ENCODE measurements around the gene ARFGEF2. TPM values are rescaled to one million over a fixed set of nuclear protein-coding genes. Genes with fewer than 3 reads are reported as not detected.

The ARFGEF2 gene
- total RNA-seq, 4 donors from 2014 or later: 23.7 to 37.0 (median 28.1) TPM

GRCh38 chr20:49030954-49031619 lies 109.6 kb downstream of the ARFGEF2 start:
- H3K36me3 ChIP-seq: peaks cover 8 to 99% (median 47%) of the 10 kb centered on the region in 3 donors

DNA sequence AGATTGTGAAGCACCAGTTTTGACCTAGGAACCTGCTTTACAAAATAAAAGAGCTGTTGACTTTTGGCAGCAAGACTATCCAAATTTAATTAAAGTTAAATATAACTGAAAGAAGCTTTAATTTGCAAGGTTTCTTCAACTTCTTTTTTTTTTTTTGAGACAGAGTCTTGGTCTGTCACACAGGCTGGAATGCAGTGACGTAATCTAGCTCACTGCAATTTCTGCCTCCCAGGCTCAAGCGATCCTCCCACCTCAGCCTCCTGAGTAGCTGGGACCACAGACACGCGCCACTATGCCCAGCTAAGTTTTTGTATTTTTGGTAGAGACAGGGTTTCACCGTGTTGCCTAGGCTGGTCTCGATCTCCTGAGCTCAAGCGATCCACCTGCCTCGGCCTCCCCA lies 110.9 kb downstream of the ARFGEF2 start:
- no peak for DNase-seq
- Histone ChIP-seq H3K36me3 (peaks cover 4 to 91% (median 40%) of the 10 kb centered on the region in 3 donors), H3K4me1 (no peaks in the 10 kb centered on the region), H3K9me3 (no peaks in the 10 kb centered on the region), H3K27ac (no peak overlapping the region), H3K27me3 (no peaks in the 10 kb centered on the region), H3K4me3 (no peak overlapping the region)
- TF ChIP-seq POLR2A (IDR thresholded peaks at IDR 0.05): no peak
- TF ChIP-seq, protein P1, sequence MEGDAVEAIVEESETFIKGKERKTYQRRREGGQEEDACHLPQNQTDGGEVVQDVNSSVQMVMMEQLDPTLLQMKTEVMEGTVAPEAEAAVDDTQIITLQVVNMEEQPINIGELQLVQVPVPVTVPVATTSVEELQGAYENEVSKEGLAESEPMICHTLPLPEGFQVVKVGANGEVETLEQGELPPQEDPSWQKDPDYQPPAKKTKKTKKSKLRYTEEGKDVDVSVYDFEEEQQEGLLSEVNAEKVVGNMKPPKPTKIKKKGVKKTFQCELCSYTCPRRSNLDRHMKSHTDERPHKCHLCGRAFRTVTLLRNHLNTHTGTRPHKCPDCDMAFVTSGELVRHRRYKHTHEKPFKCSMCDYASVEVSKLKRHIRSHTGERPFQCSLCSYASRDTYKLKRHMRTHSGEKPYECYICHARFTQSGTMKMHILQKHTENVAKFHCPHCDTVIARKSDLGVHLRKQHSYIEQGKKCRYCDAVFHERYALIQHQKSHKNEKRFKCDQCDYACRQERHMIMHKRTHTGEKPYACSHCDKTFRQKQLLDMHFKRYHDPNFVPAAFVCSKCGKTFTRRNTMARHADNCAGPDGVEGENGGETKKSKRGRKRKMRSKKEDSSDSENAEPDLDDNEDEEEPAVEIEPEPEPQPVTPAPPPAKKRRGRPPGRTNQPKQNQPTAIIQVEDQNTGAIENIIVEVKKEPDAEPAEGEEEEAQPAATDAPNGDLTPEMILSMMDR (IDR thresholded peaks at IDR 0.05): no peak
- intact Hi-C loops (cut with DNase I): loop anchor here (10.0 kb wide), 1 partner anchor 52 kb away; no protein-coding TSS in a partner anchor
- WGBS, 2 donors: 97 to 100% methylated on average over 5 to 8 of the region's 8 CpGs

More at GRCh38 chr20:49030954-49031619, 109.6 kb downstream of the ARFGEF2 start:
- intact Hi-C loops (cut with DNase I): loop anchor here (10.0 kb wide), 1 partner anchor 54 kb away; no protein-coding TSS in a partner anchor
- Histone ChIP-seq H3K27ac (peak overlapping the region in 1 of 4 donors; percentile 42), H3K4me1 (no peaks in the 10 kb centered on the region), H3K9me3 (no peaks in the 10 kb centered on the region), H3K4me3 (no peak overlapping the region), H3K27me3 (no peaks in the 10 kb centered on the region)
- WGBS, 2 donors: 28 to 58% methylated on average over 3 to 6 of the region's 6 CpGs
- no peak for DNase-seq
- TF ChIP-seq, protein P1 (IDR thresholded peaks at IDR 0.05): no peak
- TF ChIP-seq POLR2A (IDR thresholded peaks at IDR 0.05): no peak

GRCh38 chr20:49034070-49034732 lies 112.7 kb downstream of the ARFGEF2 start:
- Histone ChIP-seq H3K9me3 (no peaks in the 10 kb centered on the region), H3K4me3 (no peak overlapping the region), H3K36me3 (peaks cover 0 to 73% (median 31%) of the 10 kb centered on the region in 3 donors), H3K27me3 (no peaks in the 10 kb centered on the region), H3K27ac (no peak overlapping the region), H3K4me1 (no peaks in the 10 kb centered on the region)
- 91 to 94% methylated on average over 5 to 7 of the region's 7 CpGs for WGBS, 2 donors
- DNase-seq: no peak
- intact Hi-C loops (cut with DNase I): loop anchor here (10.0 kb wide), 1 partner anchor 51 kb away; no protein-coding TSS in a partner anchor
- no peak for TF ChIP-seq POLR2A (IDR thresholded peaks at IDR 0.05)
- TF ChIP-seq, protein P1 (IDR thresholded peaks at IDR 0.05): no peak

- TF ChIP-seq POLR2A (IDR thresholded peaks at IDR 0.05): no peak
- 59 to 69% methylated on average over 3 of the region's 3 CpGs for WGBS, 2 donors
- peaks cover 0 to 8% (median 0%) of the 10 kb centered on the region in 3 donors for H3K4me1 ChIP-seq
- DNase-seq: no peak
- intact Hi-C loops (cut with DNase I): loop anchor here (10.0 kb wide), 1 partner anchor 47 kb away; no protein-coding TSS in a partner anchor
- H3K9me3 ChIP-seq: no peaks in the 10 kb centered on the region
- H3K27me3 ChIP-seq: no peaks in the 10 kb centered on the region
- H3K36me3 ChIP-seq: peaks cover 0 to 36% (median 17%) of the 10 kb centered on the region in 3 donors
- no peak overlapping the region for H3K27ac ChIP-seq
- H3K4me3 ChIP-seq: no peak overlapping the region
Observed at GRCh38 chr20:49037962-49038387, 116.5 kb downstream of the ARFGEF2 start.

DNA sequence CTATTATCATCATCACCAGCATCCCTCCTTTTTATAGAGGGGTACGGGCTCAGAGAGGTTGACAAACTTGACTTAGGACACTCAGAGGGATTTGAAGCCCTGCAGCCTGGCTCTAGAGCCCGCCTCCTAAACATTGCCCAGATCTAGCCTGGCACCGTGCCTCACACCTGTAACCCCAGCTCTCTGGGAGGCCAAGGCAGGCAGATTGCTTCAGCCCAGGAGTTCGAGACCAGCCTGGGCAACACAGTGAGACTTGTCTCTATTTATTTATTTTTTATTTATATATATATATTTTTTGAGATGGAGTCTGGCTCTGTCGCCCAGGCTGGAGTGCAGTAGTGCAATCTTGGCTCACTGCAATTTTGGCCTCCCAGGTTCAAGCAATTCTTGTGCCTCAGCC lies 118.3 kb downstream of the ARFGEF2 start:
- intact Hi-C loops (cut with DNase I): loop anchor here (10.0 kb wide), 1 partner anchor 45 kb away; no protein-coding TSS in a partner anchor
- Histone ChIP-seq H3K36me3 (peaks cover 0 to 17% (median 3%) of the 10 kb centered on the region in 3 donors), H3K4me3 (no peak overlapping the region), H3K9me3 (no peaks in the 10 kb centered on the region), H3K27ac (no peak overlapping the region), H3K27me3 (no peaks in the 10 kb centered on the region), H3K4me1 (peaks cover 0 to 12% (median 0%) of the 10 kb centered on the region in 3 donors)
- WGBS, 2 donors: 72 to 83% methylated on average over 4 to 5 of the region's 5 CpGs
- DNase-seq: no peak
- TF ChIP-seq, protein P1 (IDR thresholded peaks at IDR 0.05): no peak
- TF ChIP-seq POLR2A (IDR thresholded peaks at IDR 0.05): no peak
